ENCODE measurements around the gene KRTAP5-9.

The KRTAP5-9 gene

GRCh38 chr11:71548120-71548519 is at the start of gene KRTAP5-9:
Gene KRTAP5-9, plus strand, starts transcription at chr11:71548420. Its CDS starts 238 bp downstream, at chr11:71548658.
- Histone ChIP-seq H3K9me3 (ENCODE audit: low read length) (no peaks in the 10 kb centered on the region), H3K9ac (ENCODE audit: low read length) (no peak within 1 kb of the TSS), H3F3A (ENCODE audit: insufficient read depth, low read length) (no peaks in the 10 kb centered on the region), H3K27me3 (ENCODE audit: insufficient read depth, low read length) (peaks cover 7% of the 10 kb centered on the region; the same call in 1 of the 2 replicates), H4K20me1 (ENCODE audit: insufficient read depth, low read length) (no peaks in the 10 kb centered on the region), H3K4me1 (ENCODE audit: insufficient read depth, low read length, severe bottlenecking) (no peaks in the 10 kb centered on the region), H3K27ac (ENCODE audit: low read depth, low read length, poor library complexity, severe bottlenecking) (no peak within 1 kb of the TSS), H3K4me2 (ENCODE audit: low read length) (no peak within 1 kb of the TSS), H3K79me2 (ENCODE audit: insufficient read depth, low read length) (no peaks in the 10 kb centered on the region), H3K4me3 (ENCODE audit: low read depth, low read length, poor library complexity, severe bottlenecking) (no peak within 1 kb of the TSS), H2AFZ (ENCODE audit: low read length) (no peak within 1 kb of the TSS), H3K36me3 (ENCODE audit: insufficient read depth, low read length) (no peaks in the 10 kb centered on the region), H3K9me2 (ENCODE audit: low read depth, low read length) (no peaks in the 10 kb centered on the region)
- TF ChIP-seq EZH2 (IDR thresholded peaks at IDR 0.05; ENCODE audit: borderline replicate concordance, low read length) (no peak), CTCF (IDR thresholded peaks at IDR 0.05; ENCODE audit: low read length) (no peak)

GRCh38 chr11:71499125-71499524 is 49.1 kb upstream of the KRTAP5-9 start:
- peaks cover 34% of the 10 kb centered on the region for H3K36me3 ChIP-seq (ENCODE audit: insufficient read depth, low read length)
- H3K4me3 ChIP-seq (ENCODE audit: low read depth, low read length, poor library complexity, severe bottlenecking): no peak overlapping the region
- H4K20me1 ChIP-seq (ENCODE audit: insufficient read depth, low read length): no peaks in the 10 kb centered on the region
- H3K4me1 ChIP-seq (ENCODE audit: insufficient read depth, low read length, severe bottlenecking): no peaks in the 10 kb centered on the region
- H3K9me3 ChIP-seq (ENCODE audit: low read length): no peaks in the 10 kb centered on the region
- no peak for TF ChIP-seq CTCF (IDR thresholded peaks at IDR 0.05; ENCODE audit: low read length)
- TF ChIP-seq EZH2 (IDR thresholded peaks at IDR 0.05; ENCODE audit: borderline replicate concordance, low read length): no peak
- no peaks in the 10 kb centered on the region for H3K79me2 ChIP-seq (ENCODE audit: insufficient read depth, low read length)
- no peak overlapping the region for H2AFZ ChIP-seq (ENCODE audit: low read length)
- H3K27ac ChIP-seq (ENCODE audit: low read depth, low read length, poor library complexity, severe bottlenecking): no peak overlapping the region
- no peaks in the 10 kb centered on the region for H3K9me2 ChIP-seq (ENCODE audit: low read depth, low read length)
- no peak overlapping the region for H3K9ac ChIP-seq (ENCODE audit: low read length)
- H3K4me2 ChIP-seq (ENCODE audit: low read length): no peak overlapping the region
- no peaks in the 10 kb centered on the region for H3F3A ChIP-seq (ENCODE audit: insufficient read depth, low read length)
- no peaks in the 10 kb centered on the region for H3K27me3 ChIP-seq (ENCODE audit: insufficient read depth, low read length)

- no peaks in the 10 kb centered on the region for H3K4me1 ChIP-seq (ENCODE audit: insufficient read depth, low read length, severe bottlenecking)
- no peak overlapping the region for H3K4me2 ChIP-seq (ENCODE audit: low read length)
- no peak overlapping the region for H3K4me3 ChIP-seq (ENCODE audit: low read depth, low read length, poor library complexity, severe bottlenecking)
- no peak overlapping the region for H2AFZ ChIP-seq (ENCODE audit: low read length)
- H3K79me2 ChIP-seq (ENCODE audit: insufficient read depth, low read length): no peaks in the 10 kb centered on the region
- H3K36me3 ChIP-seq (ENCODE audit: insufficient read depth, low read length): peaks cover 34% of the 10 kb centered on the region
- H3K9ac ChIP-seq (ENCODE audit: low read length): no peak overlapping the region
- no peaks in the 10 kb centered on the region for H3K9me2 ChIP-seq (ENCODE audit: low read depth, low read length)
- TF ChIP-seq EZH2 (IDR thresholded peaks at IDR 0.05; ENCODE audit: borderline replicate concordance, low read length) (no peak), CTCF (IDR thresholded peaks at IDR 0.05; ENCODE audit: low read length) (no peak)
- H3K9me3 ChIP-seq (ENCODE audit: low read length): no peaks in the 10 kb centered on the region
- no peak overlapping the region for H3K27ac ChIP-seq (ENCODE audit: low read depth, low read length, poor library complexity, severe bottlenecking)
- no peaks in the 10 kb centered on the region for H3K27me3 ChIP-seq (ENCODE audit: insufficient read depth, low read length)
- no peaks in the 10 kb centered on the region for H4K20me1 ChIP-seq (ENCODE audit: insufficient read depth, low read length)
- H3F3A ChIP-seq (ENCODE audit: insufficient read depth, low read length): no peaks in the 10 kb centered on the region
Observed at GRCh38 chr11:71499546-71499945, 48.7 kb upstream of the KRTAP5-9 start.
